WTC11 (cell line): ENCODE measurements around the gene C3orf49. TPM values are rescaled to one million over a fixed set of nuclear protein-coding genes. Genes with fewer than 3 reads are reported as not detected.

Experiments
- ATAC-seq: fragments of 200-7000 bp; cut with Tn5 transposase; 2 replicates; pipeline ENCODE4 v1.10.0; 2021; ENCODE audit warnings: mild to moderate bottlenecking, moderate library complexity
- CTCF ChIA-PET: fragments of 300-600 bp; sonication (Branson Sonifier 250); formaldehyde crosslinking; loops from one replicate; lab custom pipeline; 2021; ENCODE audit warnings: antibody characterized with exemption; lab: Charles Lee
- POLR2A ChIA-PET: fragments of 350-600 bp; sonication (Branson Sonifier 250); formaldehyde crosslinking; loops from one replicate; lab custom pipeline; 2021; ENCODE audit warnings: antibody characterized with exemption; lab: Charles Lee
- DNase-seq: peaks from one replicate; pipeline ENCODE4 v3.0.0; 2021; ENCODE audit warnings: low spot score
- H3K27ac Mint-ChIP-seq: 2 replicates; pipeline ENCODE4 v1.8.0; 2021; ENCODE audit warnings: mixed read lengths
- H3K27me3 Mint-ChIP-seq: 2 replicates; pipeline ENCODE4 v1.8.0; 2021; ENCODE audit warnings: low read depth, mild to moderate bottlenecking, moderate library complexity, mixed read lengths
- H3K36me3 Mint-ChIP-seq: 2 replicates; pipeline ENCODE4 v1.8.0; 2021; ENCODE audit warnings: mixed read lengths
- H3K4me1 Mint-ChIP-seq: 2 replicates; pipeline ENCODE4 v1.8.0; 2022; ENCODE audit warnings: mixed read lengths
- H3K4me3 Mint-ChIP-seq: 2 replicates; pipeline ENCODE4 v1.8.0; 2021; ENCODE audit warnings: mild to moderate bottlenecking, moderate library complexity, mixed read lengths
- H3K9me3 Mint-ChIP-seq: 2 replicates; pipeline ENCODE4 v1.8.0; 2021; ENCODE audit warnings: mixed read lengths
- ARID4B ChIP-seq: sonication (generic); formaldehyde crosslinking; IDR thresholded peaks from 2 replicates; pipeline ENCODE4 v1.8.0; 2023; ENCODE audit warnings: missing genetic modification reagents, mild to moderate bottlenecking, borderline replicate concordance
- CREB1 ChIP-seq: sonication (generic); formaldehyde crosslinking; IDR thresholded peaks from 2 replicates; pipeline ENCODE4 v1.8.0; 2023; ENCODE audit warnings: mild to moderate bottlenecking, missing genetic modification reagents
- ELF4 ChIP-seq: sonication (generic); formaldehyde crosslinking; IDR thresholded peaks from 2 replicates; pipeline ENCODE4 v1.8.1; 2022; ENCODE audit warnings: low read depth, mild to moderate bottlenecking, moderate library complexity, missing genetic modification reagents
- ESRRA ChIP-seq: sonication (generic); formaldehyde crosslinking; IDR thresholded peaks from 2 replicates; pipeline ENCODE4 v1.8.1; 2022; ENCODE audit warnings: mild to moderate bottlenecking, missing genetic modification reagents, borderline replicate concordance
- ETV6 ChIP-seq: sonication (generic); formaldehyde crosslinking; IDR thresholded peaks from 2 replicates; pipeline ENCODE4 v1.8.1; 2022; ENCODE audit warnings: mild to moderate bottlenecking, missing genetic modification reagents
- GRHL2 ChIP-seq: fragments of 250-450 bp; sonication (Bioruptor Pico); IDR thresholded peaks from 2 replicates; pipeline ENCODE4 v1.8.0; 2022; ENCODE audit warnings: mild to moderate bottlenecking, moderate library complexity; ENCODE audit not compliant: insufficient replicate concordance, severe bottlenecking
- MYBL2 ChIP-seq: sonication (generic); formaldehyde crosslinking; IDR thresholded peaks from 2 replicates; pipeline ENCODE4 v1.8.1; 2023; ENCODE audit warnings: mild to moderate bottlenecking, moderate library complexity, missing genetic modification reagents
- PRDM15 ChIP-seq: sonication (generic); formaldehyde crosslinking; IDR thresholded peaks from 2 replicates; pipeline ENCODE4 v1.8.0; 2022; ENCODE audit warnings: missing genetic modification reagents
- SMAD4 ChIP-seq: sonication (generic); formaldehyde crosslinking; IDR thresholded peaks from 2 replicates; pipeline ENCODE4 v1.8.0; 2022; ENCODE audit warnings: mild to moderate bottlenecking, missing genetic modification reagents
- ZNF281 ChIP-seq: sonication (generic); formaldehyde crosslinking; IDR thresholded peaks from 2 replicates; pipeline ENCODE4 v1.8.0; 2023; ENCODE audit warnings: mild to moderate bottlenecking, missing genetic modification reagents
- ZSCAN18 ChIP-seq: fragments of 250-450 bp; sonication (Bioruptor Pico); IDR thresholded peaks from 2 replicates; pipeline ENCODE4 v2.1.2; 2022; ENCODE audit warnings: mild to moderate bottlenecking, moderate library complexity
- total RNA-seq: library from RNA; stranded (reverse); gene quantifications from 3 replicates; pipeline ENCODE4 v1.2.3, GENCODE V29; 2021
- TF ChIP-seq, protein P1 (sequence below): fragments of 200-600 bp; IDR thresholded peaks from 2 replicates; pipeline ENCODE4 v1.8.0; 2022; ENCODE audit warnings: antibody characterized with exemption
- TF ChIP-seq, protein P2 (sequence below): sonication (generic); formaldehyde crosslinking; IDR thresholded peaks from 2 replicates; pipeline ENCODE4 v1.8.0; 2022; ENCODE audit warnings: mild to moderate bottlenecking, missing genetic modification reagents
- TF ChIP-seq, protein P3 (sequence below): fragments of 250-450 bp; sonication (Bioruptor Pico); IDR thresholded peaks from 2 replicates; pipeline ENCODE4 v1.9.0; 2021; ENCODE audit warnings: mild to moderate bottlenecking, borderline replicate concordance

Gene C3orf49
- total RNA-seq, 1 experiment from 2014 or later, result not detected

GRCh38 chr3:63803911-63804310 is 15.2 kb upstream of the C3orf49 start (continued):
- TF ChIP-seq PRDM15 (CRISPR knock-in tag) (no peak), ESRRA (no peak), ARID4B (CRISPR knock-in tag) (no peak), MYBL2 (CRISPR knock-in tag) (no peak)
- TF ChIP-seq, protein P1, sequence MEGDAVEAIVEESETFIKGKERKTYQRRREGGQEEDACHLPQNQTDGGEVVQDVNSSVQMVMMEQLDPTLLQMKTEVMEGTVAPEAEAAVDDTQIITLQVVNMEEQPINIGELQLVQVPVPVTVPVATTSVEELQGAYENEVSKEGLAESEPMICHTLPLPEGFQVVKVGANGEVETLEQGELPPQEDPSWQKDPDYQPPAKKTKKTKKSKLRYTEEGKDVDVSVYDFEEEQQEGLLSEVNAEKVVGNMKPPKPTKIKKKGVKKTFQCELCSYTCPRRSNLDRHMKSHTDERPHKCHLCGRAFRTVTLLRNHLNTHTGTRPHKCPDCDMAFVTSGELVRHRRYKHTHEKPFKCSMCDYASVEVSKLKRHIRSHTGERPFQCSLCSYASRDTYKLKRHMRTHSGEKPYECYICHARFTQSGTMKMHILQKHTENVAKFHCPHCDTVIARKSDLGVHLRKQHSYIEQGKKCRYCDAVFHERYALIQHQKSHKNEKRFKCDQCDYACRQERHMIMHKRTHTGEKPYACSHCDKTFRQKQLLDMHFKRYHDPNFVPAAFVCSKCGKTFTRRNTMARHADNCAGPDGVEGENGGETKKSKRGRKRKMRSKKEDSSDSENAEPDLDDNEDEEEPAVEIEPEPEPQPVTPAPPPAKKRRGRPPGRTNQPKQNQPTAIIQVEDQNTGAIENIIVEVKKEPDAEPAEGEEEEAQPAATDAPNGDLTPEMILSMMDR, result no peak

DNA sequence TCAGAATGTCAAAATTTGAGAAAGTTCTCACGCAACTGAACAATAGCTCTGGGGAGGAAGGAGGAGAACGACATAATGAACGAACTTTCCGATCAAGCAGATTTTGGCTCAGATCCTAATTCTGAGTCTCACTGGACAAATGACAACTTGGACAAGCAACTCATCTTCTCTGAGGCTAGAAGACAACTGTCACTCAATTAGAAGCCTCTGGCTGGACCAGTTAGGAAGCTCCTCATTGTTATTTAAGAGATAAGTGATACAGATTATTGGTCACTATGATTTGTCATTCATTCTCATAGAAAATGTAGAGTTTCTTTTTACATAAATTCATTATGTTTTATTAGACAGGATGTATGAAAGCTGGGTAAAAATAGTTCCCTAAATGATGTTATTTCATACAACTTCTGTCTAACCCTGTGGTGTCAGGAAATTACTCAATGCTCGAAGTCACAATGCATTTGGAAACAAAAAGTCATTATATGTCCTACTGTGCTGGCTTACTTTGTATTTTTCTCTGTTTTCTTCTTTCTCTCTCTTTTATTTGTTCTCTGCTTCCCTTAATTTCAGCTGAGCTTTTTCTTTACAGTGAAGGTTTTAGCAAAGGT is 11.0 kb upstream of the C3orf49 start:
- H3K4me3 Mint-ChIP-seq, result no peak overlapping the region
- no peaks in the 10 kb centered on the region; the same call in 1 of the 2 replicates for H3K27me3 Mint-ChIP-seq
- DNase-seq (no peak), ATAC-seq (no peak)
- CTCF ChIA-PET, result interaction anchor here (1.0 kb wide), 1 partner anchor 456 kb away, joined by 5 read pairs; no protein-coding TSS in a partner anchor
- peaks cover 7% of the 10 kb centered on the region; the same call in 1 of the 2 replicates for H3K9me3 Mint-ChIP-seq
- POLR2A ChIA-PET, result no interaction called here
- H3K4me1 Mint-ChIP-seq, result no peaks in the 10 kb centered on the region
- H3K36me3 Mint-ChIP-seq, result no peaks in the 10 kb centered on the region
- no peak overlapping the region for H3K27ac Mint-ChIP-seq
- TF ChIP-seq CREB1 (CRISPR knock-in tag) (no peak), ZNF281 (CRISPR knock-in tag) (no peak), ZSCAN18 (CRISPR knock-in tag) (no peak), GRHL2 (no peak), ETV6 (no peak), SMAD4 (CRISPR knock-in tag) (no peak), ELF4 (CRISPR knock-in tag) (no peak)
- TF ChIP-seq, protein P2, sequence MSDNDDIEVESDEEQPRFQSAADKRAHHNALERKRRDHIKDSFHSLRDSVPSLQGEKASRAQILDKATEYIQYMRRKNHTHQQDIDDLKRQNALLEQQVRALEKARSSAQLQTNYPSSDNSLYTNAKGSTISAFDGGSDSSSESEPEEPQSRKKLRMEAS, result no peak
- TF ChIP-seq, protein P3, sequence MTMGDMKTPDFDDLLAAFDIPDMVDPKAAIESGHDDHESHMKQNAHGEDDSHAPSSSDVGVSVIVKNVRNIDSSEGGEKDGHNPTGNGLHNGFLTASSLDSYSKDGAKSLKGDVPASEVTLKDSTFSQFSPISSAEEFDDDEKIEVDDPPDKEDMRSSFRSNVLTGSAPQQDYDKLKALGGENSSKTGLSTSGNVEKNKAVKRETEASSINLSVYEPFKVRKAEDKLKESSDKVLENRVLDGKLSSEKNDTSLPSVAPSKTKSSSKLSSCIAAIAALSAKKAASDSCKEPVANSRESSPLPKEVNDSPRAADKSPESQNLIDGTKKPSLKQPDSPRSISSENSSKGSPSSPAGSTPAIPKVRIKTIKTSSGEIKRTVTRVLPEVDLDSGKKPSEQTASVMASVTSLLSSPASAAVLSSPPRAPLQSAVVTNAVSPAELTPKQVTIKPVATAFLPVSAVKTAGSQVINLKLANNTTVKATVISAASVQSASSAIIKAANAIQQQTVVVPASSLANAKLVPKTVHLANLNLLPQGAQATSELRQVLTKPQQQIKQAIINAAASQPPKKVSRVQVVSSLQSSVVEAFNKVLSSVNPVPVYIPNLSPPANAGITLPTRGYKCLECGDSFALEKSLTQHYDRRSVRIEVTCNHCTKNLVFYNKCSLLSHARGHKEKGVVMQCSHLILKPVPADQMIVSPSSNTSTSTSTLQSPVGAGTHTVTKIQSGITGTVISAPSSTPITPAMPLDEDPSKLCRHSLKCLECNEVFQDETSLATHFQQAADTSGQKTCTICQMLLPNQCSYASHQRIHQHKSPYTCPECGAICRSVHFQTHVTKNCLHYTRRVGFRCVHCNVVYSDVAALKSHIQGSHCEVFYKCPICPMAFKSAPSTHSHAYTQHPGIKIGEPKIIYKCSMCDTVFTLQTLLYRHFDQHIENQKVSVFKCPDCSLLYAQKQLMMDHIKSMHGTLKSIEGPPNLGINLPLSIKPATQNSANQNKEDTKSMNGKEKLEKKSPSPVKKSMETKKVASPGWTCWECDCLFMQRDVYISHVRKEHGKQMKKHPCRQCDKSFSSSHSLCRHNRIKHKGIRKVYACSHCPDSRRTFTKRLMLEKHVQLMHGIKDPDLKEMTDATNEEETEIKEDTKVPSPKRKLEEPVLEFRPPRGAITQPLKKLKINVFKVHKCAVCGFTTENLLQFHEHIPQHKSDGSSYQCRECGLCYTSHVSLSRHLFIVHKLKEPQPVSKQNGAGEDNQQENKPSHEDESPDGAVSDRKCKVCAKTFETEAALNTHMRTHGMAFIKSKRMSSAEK (CRISPR knock-in tag), result no peak
